K562 (cell line): Measurements from ENCODE around the gene PIEZO2.

Experiments used
- EZH2 ChIP-seq: IDR thresholded peaks from 2 replicates; pipeline ENCODE4 v1.6.1; 2012; ENCODE audit warnings: low read depth, mild to moderate bottlenecking, inconsistent platforms, low read length, borderline replicate concordance
- TF ChIP-seq, protein P1 (sequence below): sonication (generic); formaldehyde crosslinking; IDR thresholded peaks from 2 replicates; pipeline ENCODE4 v1.5.0; 2020; ENCODE audit warnings: missing genetic modification reagents

DNA sequence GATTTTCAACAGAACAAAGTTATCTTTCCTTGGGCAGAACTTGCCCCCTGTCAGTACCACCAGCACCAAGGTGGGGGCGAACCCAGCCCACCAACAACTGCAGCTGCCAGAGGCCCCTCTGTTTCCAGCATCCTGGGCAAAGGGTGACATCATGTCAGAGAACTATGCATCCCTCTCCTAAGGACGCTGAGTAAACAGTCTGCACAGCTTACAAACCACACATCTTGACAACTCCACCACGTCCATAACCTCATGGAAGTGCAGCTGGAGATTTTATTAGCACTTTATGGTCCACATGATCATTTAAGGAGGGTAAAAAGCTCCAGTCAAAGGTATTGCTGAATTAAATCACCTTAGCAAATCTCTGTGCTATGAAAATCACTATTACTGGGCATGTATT, 40.4 kb downstream of the PIEZO2 start:
- TF ChIP-seq, protein P1, sequence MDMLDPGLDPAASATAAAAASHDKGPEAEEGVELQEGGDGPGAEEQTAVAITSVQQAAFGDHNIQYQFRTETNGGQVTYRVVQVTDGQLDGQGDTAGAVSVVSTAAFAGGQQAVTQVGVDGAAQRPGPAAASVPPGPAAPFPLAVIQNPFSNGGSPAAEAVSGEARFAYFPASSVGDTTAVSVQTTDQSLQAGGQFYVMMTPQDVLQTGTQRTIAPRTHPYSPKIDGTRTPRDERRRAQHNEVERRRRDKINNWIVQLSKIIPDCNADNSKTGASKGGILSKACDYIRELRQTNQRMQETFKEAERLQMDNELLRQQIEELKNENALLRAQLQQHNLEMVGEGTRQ: no peak
- no peak for TF ChIP-seq EZH2
